Measurements from ENCODE around the gene PTPRCAP.
A peak's percentile ranks its signal among the peaks of the same experiment; 100 is the strongest.

PTPRCAP gene

DNA sequence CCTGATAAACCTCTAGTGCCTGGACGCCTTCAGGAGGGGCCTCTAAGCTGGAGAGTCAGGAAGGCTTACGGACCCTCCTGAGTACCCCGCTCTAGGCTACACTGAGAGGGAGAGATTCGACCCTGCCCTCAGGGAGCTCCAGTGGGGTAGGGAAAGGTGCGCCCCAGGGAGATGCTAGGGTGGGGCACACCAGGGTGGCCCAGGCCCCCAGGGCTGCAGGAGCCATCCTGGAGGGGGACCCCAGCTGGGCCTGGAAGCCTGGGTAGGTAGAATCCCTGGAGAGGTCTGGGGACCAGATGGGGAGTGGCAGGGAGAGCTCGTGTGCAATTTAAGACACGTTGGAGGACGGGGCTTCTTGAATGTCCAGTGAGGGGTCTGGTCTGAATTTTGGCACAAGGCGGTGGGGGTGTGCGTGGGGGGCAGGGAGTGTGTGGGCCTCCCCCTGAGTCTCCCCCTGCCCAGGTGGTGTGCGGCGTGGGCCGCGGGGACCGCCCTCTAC, 17.3 kb downstream of the PTPRCAP start:
- H3K27ac ChIP-seq: peak overlapping the region; percentile 93 to 95
- H3K9me3 ChIP-seq: no peaks in the 10 kb centered on the region
- no peak for DNase-seq
- TF ChIP-seq, protein P1, sequence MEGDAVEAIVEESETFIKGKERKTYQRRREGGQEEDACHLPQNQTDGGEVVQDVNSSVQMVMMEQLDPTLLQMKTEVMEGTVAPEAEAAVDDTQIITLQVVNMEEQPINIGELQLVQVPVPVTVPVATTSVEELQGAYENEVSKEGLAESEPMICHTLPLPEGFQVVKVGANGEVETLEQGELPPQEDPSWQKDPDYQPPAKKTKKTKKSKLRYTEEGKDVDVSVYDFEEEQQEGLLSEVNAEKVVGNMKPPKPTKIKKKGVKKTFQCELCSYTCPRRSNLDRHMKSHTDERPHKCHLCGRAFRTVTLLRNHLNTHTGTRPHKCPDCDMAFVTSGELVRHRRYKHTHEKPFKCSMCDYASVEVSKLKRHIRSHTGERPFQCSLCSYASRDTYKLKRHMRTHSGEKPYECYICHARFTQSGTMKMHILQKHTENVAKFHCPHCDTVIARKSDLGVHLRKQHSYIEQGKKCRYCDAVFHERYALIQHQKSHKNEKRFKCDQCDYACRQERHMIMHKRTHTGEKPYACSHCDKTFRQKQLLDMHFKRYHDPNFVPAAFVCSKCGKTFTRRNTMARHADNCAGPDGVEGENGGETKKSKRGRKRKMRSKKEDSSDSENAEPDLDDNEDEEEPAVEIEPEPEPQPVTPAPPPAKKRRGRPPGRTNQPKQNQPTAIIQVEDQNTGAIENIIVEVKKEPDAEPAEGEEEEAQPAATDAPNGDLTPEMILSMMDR (IDR thresholded peaks at IDR 0.05): no peak
- no peaks in the 10 kb centered on the region for H3K27me3 ChIP-seq
- H3K4me1 ChIP-seq: peaks cover 5 to 60% (median 52%) of the 10 kb centered on the region in 4 donors
- H3K36me3 ChIP-seq: no peaks in the 10 kb centered on the region
- intact Hi-C loops (cut with DNase I; ENCODE audit: low total_unique reads): loop anchor here (5.0 kb wide), 1 partner anchor 47 kb away; the partner anchor contains the start of gene TMEM134
- H3K4me3 ChIP-seq: peak overlapping the region; percentile 64 to 80

DNA sequence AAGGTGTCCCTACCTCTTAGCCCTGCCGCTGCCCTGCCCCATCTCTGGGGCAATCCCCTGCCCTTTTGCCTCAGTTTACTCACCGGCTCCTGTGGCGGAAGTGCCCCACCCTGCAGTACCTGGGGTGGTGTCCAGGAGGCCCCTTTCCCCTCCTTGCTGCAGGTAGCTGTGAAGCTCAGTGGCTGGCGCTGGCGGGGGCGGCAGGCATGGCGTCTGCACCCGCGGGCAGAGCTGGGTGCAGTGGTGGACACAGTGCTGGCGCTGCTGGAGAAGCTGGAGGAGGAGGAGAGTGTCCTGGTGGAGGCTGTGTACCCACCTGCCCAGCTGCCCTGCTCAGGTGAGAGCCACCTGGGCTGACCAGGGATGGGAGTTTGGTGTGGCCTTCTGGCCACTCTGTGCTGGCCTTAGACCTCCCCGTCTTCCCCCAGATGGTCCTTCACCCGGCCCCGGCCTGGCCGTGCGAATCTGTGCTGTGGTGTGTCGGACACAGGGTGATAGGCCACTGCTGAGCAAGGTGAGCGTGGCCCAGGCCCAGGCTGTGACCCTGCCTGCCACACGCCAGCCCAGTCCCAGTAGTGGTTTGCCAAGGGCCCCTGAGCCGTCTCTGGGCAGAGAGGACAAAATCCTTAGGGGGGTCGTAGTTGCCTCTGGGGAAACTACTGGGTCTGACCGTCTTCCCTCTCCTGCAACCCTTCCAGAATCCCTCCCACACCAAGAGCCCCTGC, 18.0 kb downstream of the PTPRCAP start:
- TF ChIP-seq, protein P1 (IDR thresholded peaks at IDR 0.05): no peak
- no peaks in the 10 kb centered on the region for H3K9me3 ChIP-seq
- no peak overlapping the region for H3K4me3 ChIP-seq
- no peaks in the 10 kb centered on the region for H3K36me3 ChIP-seq
- H3K4me1 ChIP-seq: peaks cover 5 to 65% (median 54%) of the 10 kb centered on the region in 4 donors
- intact Hi-C loops (cut with DNase I; ENCODE audit: low total_unique reads): loop anchor here (5.0 kb wide), 1 partner anchor 48 kb away; the partner anchor contains the start of gene TMEM134
- no peak for DNase-seq
- H3K27ac ChIP-seq: peak overlapping the region; percentile 93 to 95
- no peaks in the 10 kb centered on the region for H3K27me3 ChIP-seq

- no peaks in the 10 kb centered on the region for H3K27me3 ChIP-seq
- H3K27ac ChIP-seq: peak overlapping the region; percentile 93 to 95
- peaks cover 5 to 65% (median 54%) of the 10 kb centered on the region in 4 donors for H3K4me1 ChIP-seq
- TF ChIP-seq, protein P1 (IDR thresholded peaks at IDR 0.05): no peak
- intact Hi-C loops (cut with DNase I; ENCODE audit: low total_unique reads): no loop called here
- H3K9me3 ChIP-seq: no peaks in the 10 kb centered on the region
- no peak overlapping the region for H3K4me3 ChIP-seq
- H3K36me3 ChIP-seq: no peaks in the 10 kb centered on the region
- DNase-seq: no peak
These were observed 18.8 kb downstream of the PTPRCAP start for GRCh38 chr11:67418476-67419281.

- H3K27me3 ChIP-seq: peaks cover 0 to 3% of the 10 kb centered on the region in 2 donors
- peak overlapping the region; percentile 93 to 95 for H3K27ac ChIP-seq
- H3K36me3 ChIP-seq: no peaks in the 10 kb centered on the region
- H3K4me3 ChIP-seq: no peak overlapping the region
- TF ChIP-seq, protein P1 (IDR thresholded peaks at IDR 0.05): no peak
- intact Hi-C loops (cut with DNase I; ENCODE audit: low total_unique reads): no loop called here
- peaks cover 5 to 65% (median 54%) of the 10 kb centered on the region in 4 donors for H3K4me1 ChIP-seq
- H3K9me3 ChIP-seq: no peaks in the 10 kb centered on the region
- no peak for DNase-seq
These were observed 20.1 kb downstream of the PTPRCAP start for GRCh38 chr11:67417425-67417824.

DNA sequence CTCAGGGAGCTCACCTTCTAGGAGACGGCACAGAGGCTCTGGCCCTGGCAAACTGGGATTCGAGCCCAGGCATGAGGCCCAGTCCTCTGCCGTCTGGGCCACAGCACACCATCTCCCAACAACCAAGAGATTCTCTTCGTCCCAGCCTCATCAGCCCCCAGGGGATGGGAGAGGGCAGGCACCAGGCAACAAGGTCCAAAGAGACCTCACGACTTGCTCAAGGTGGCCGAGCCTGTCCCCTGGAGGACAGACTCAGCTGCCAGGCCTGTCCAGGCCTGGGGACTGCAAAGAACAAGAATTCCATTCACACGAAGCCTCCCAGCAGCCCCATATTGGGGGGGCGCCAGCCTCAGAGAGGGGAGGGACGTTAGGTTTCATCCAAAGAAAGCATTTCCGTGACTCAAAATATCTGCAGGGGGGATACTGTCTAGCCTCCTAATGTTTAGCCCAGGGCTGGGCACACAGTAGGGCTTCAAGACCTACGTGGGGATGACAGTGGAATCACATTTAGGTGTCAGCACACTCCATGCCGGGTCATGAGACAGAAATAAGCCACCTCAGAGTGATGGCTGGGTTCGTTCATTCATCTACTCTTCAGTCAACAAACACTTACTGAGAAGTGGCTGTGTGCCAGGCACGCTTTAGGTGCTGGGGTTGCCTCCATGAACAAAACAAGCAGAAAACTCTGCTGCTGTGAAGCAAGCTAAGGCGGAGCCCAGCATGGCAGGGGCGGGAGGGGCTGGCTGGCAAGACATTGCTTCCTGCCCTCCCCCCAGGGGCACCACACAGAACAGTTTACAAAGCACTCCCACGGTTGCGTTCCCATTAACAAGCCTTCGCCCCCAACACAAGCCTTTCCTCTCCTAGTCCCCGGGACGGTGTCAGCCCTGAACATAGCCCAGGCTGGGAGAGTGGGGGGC, 20.8 kb downstream of the PTPRCAP start:
- TF ChIP-seq, protein P1 (IDR thresholded peaks at IDR 0.05): no peak
- Histone ChIP-seq H3K36me3 (no peaks in the 10 kb centered on the region), H3K4me1 (peaks cover 5 to 65% (median 54%) of the 10 kb centered on the region in 4 donors), H3K4me3 (no peak overlapping the region), H3K9me3 (no peaks in the 10 kb centered on the region), H3K27ac (peak overlapping the region; percentile 93 to 95), H3K27me3 (peaks cover 0 to 11% of the 10 kb centered on the region in 2 donors)
- intact Hi-C loops (cut with DNase I; ENCODE audit: low total_unique reads): no loop called here
- peak; percentile 57 to 83 for DNase-seq

All from tibial artery (tissue), 4 donors.